ENCODE results near the gene PTGFRN.

The PTGFRN gene

GRCh38 chr1:116891396-116892079, 18.2 kb upstream of the PTGFRN start:
- DNase-seq, result no peak

GRCh38 chr1:116895073-116895472, 14.6 kb upstream of the PTGFRN start:
- no peak for DNase-seq

GRCh38 chr1:116899529-116899928, 10.2 kb upstream of the PTGFRN start:
- no peak for DNase-seq

- DNase-seq, result no peak
Measured at GRCh38 chr1:116900471-116901365, 9.0 kb upstream of the PTGFRN start.

GRCh38 chr1:116902027-116902426, 7.7 kb upstream of the PTGFRN start:
- no peak for DNase-seq

- DNase-seq, result no peak
Measured at GRCh38 chr1:116902723-116903383, 6.9 kb upstream of the PTGFRN start.

- no peak for DNase-seq
Measured at GRCh38 chr1:116904791-116905320, 4.9 kb upstream of the PTGFRN start.

GRCh38 chr1:116906812-116907211, 2.9 kb upstream of the PTGFRN start:
- no peak for DNase-seq

- no peak for DNase-seq
Measured at GRCh38 chr1:116907351-116907750, 2.4 kb upstream of the PTGFRN start.

- no peak for DNase-seq
Measured at GRCh38 chr1:116908266-116908665, 1.4 kb upstream of the PTGFRN start.

GRCh38 chr1:116908820-116909511, 750 bp upstream of the PTGFRN start:
- no peak for DNase-seq

GRCh38 chr1:116910379-116911187, 867 bp downstream of the PTGFRN start:
- no peak for DNase-seq

- no peak for DNase-seq
Measured at GRCh38 chr1:116911188-116911553, 1.5 kb downstream of the PTGFRN start.

- DNase-seq, result no peak
Measured at GRCh38 chr1:116911779-116912469, 2.2 kb downstream of the PTGFRN start.

GRCh38 chr1:116912846-116913245, 3.1 kb downstream of the PTGFRN start:
- DNase-seq, result no peak

- no peak for DNase-seq
Measured at GRCh38 chr1:116913941-116914340, 4.2 kb downstream of the PTGFRN start.

- DNase-seq, result no peak
Measured at GRCh38 chr1:116914667-116915066, 5.0 kb downstream of the PTGFRN start.

- no peak for DNase-seq
Measured at GRCh38 chr1:116915086-116915661, 5.5 kb downstream of the PTGFRN start.

- no peak for DNase-seq
Measured at GRCh38 chr1:116916002-116916401, 6.3 kb downstream of the PTGFRN start.

- DNase-seq, result no peak
Measured at GRCh38 chr1:116916533-116917445, 7.1 kb downstream of the PTGFRN start.

Measured in SHP77 (cell line).